Osteocyte (in vitro differentiated cells): ENCODE data around the gene SPATC1L. TPM values are rescaled to one million over a fixed set of nuclear protein-coding genes. Genes with fewer than 3 reads are reported as not detected.

Experiments used
- DNase-seq: peaks from one replicate; pipeline ENCODE4 v3.0.0; 2021; ENCODE audit warnings: mixed read lengths; ENCODE audit not compliant: unreplicated experiment; ENCODE audit errors: extremely low spot score
- H3K27ac Mint-ChIP-seq: one replicate; pipeline ENCODE4 v1.8.0; 2021; ENCODE audit warnings: mild to moderate bottlenecking, mixed read lengths; ENCODE audit not compliant: unreplicated experiment
- H3K27me3 Mint-ChIP-seq: one replicate; pipeline ENCODE4 v1.8.0; 2021; ENCODE audit warnings: mixed read lengths; ENCODE audit not compliant: unreplicated experiment
- H3K36me3 Mint-ChIP-seq: one replicate; pipeline ENCODE4 v1.8.0; 2021; ENCODE audit warnings: mixed read lengths; ENCODE audit not compliant: unreplicated experiment
- H3K4me1 Mint-ChIP-seq: one replicate; pipeline ENCODE4 v1.8.0; 2021; ENCODE audit warnings: mixed read lengths; ENCODE audit not compliant: unreplicated experiment
- H3K4me3 Mint-ChIP-seq: one replicate; pipeline ENCODE4 v1.8.0; 2021; ENCODE audit warnings: mild to moderate bottlenecking, moderate library complexity, mixed read lengths; ENCODE audit not compliant: unreplicated experiment
- H3K9me3 Mint-ChIP-seq: one replicate; pipeline ENCODE4 v1.8.0; 2021; ENCODE audit warnings: mixed read lengths; ENCODE audit not compliant: unreplicated experiment
- CTCF ChIP-seq: fragments of 200-600 bp; sonication (generic); IDR thresholded peaks from 2 replicates; pipeline ENCODE4 v1.5.0; 2021; ENCODE audit warnings: antibody characterized with exemption, mild to moderate bottlenecking, moderate library complexity
- total RNA-seq: library from RNA; stranded (reverse); gene quantifications from 2 replicates; pipeline ENCODE4 v1.2.1, GENCODE V29; 2021

Gene SPATC1L
- total RNA-seq, 1 donor from 2014 or later, result 18.9 TPM

DNA sequence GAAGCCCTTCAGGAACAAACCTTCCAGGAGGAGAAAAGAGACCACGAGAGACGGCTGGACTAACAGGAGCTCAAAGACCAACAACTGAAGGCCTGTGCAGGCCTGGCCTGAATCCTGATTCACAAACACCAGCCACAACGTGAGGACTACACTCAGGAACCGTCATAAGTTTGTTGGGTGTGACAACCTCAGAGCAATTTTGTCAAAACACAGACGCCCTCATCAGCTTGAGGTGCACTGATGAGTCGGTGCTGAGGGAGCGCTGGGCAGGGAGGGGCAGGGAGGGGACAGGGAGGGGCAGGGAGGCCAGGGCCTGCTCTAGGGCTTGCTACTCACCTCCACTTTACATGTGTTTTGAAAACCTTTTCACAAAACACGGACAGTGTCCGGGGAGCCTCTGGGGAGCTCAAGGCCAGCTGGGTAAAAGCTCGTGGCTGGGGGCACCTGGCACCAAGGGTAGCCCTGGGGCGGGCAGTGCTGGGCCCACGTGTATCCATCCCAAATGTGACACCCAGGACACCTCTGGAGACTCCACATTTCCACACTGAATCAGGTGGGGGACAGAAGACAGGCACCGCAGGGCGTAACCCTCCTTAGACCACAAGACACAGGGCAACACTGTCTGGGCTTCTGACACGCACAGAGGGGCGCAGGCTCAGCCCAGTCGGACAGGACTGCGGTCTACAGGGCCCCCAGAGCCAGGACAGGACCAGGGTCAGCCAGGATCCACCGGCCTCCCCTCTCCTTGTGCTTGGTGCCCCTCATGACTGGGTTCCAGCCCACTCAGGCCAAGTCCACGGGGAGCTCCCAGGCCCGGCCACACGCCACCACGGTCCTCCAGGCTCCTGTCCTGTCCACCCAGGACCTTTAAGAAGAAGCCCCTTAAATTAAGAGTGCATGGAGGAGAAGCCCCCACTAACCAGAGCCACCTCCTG lies 27.8 kb upstream of the SPATC1L start:
- Mint-ChIP-seq H3K4me3 (no peak overlapping the region), H3K9me3 (no peaks in the 10 kb centered on the region), H3K36me3 (peaks cover 14% of the 10 kb centered on the region), H3K27ac (no peak overlapping the region), H3K27me3 (no peaks in the 10 kb centered on the region), H3K4me1 (peaks cover 6% of the 10 kb centered on the region)
- no peak for DNase-seq
- no peak for TF ChIP-seq CTCF

DNA sequence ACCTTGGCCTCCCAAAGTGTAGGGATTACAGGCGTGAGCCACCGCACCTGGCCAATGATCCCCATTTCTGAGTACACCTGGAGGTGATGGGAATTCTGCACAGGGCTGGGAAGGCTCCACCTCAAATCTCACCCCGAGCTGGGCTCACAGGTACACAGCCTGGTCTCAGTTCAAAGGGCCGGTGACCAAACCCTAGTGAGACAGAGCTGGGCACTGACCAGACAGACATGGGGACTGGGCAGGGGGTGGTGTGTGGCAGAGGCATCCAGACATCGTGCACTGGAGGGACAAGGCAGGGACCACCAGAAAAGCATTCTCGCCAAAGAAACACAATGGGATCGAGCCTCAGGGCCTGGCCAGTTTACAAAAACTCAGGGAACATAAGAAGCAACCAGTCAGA lies 27.1 kb upstream of the SPATC1L start:
- Mint-ChIP-seq H3K9me3 (no peaks in the 10 kb centered on the region), H3K27me3 (no peaks in the 10 kb centered on the region), H3K4me1 (peaks cover 6% of the 10 kb centered on the region), H3K36me3 (peaks cover 14% of the 10 kb centered on the region), H3K4me3 (no peak overlapping the region), H3K27ac (no peak overlapping the region)
- DNase-seq, result no peak
- no peak for TF ChIP-seq CTCF

- Mint-ChIP-seq H3K4me3 (no peak overlapping the region), H3K27ac (no peak overlapping the region), H3K27me3 (no peaks in the 10 kb centered on the region), H3K9me3 (no peaks in the 10 kb centered on the region), H3K36me3 (peaks cover 18% of the 10 kb centered on the region), H3K4me1 (peaks cover 5% of the 10 kb centered on the region)
- DNase-seq, result no peak
- TF ChIP-seq CTCF, result no peak
Observed at GRCh38 chr21:46210378-46211136, 26.3 kb upstream of the SPATC1L start.

DNA sequence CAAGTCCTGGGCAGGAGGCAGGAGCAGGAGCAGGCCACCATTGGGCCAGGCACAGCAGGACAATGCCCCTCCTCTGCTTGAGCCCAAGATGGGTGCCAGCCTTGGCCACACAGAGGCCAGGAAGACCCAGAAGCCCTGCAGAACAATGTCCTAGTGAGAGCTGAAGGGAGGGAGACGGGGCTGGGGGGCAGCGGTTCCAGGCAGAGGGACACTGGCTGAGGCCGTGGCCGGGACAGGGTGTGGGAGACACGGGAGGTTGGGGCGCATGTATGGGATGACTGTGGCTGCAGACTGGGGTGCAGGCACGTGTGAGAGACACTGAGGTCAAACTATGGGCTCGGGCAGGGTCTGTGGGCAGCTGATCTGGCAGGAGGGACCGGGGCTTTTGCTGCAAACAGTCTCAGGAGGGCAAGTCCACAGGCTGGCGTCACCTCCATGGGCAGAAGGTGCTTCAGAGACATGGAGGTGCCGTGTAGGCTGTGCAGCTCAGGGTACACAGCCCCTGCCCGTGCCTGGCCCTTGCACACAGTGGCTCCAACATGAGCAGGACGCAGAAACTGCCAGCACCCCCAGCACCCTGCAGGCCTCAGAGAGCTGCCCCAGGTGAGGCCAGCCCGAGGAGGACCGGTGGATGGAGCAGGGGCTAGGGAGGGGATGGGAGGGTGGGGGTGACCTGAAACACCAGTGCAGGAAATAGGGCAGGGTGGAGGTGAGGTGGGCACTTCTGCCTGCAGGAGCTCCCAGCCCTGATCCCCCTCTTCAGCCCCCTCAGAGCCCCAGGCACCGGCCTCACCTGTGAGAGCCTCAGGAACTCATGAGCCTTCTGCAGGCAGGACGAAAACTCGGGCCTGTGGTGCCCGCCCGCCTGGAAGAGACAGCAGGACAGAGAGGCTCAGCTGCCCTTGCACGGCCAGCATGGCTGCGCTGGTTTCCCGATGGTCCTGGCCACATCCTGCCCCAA lies 24.8 kb upstream of the SPATC1L start:
- Mint-ChIP-seq H3K4me3 (no peak overlapping the region), H3K27ac (no peak overlapping the region), H3K4me1 (peaks cover 5% of the 10 kb centered on the region), H3K36me3 (peaks cover 33% of the 10 kb centered on the region), H3K9me3 (no peaks in the 10 kb centered on the region), H3K27me3 (no peaks in the 10 kb centered on the region)
- TF ChIP-seq CTCF, result no peak
- no peak for DNase-seq
